ENCODE data around the gene TBC1D17. TPM values are rescaled to one million over a fixed set of nuclear protein-coding genes. Genes with fewer than 3 reads are reported as not detected.

TBC1D17 gene
- total RNA-seq, 2 donors from 2014 or later, result 40.7 to 47.3 TPM

DNA sequence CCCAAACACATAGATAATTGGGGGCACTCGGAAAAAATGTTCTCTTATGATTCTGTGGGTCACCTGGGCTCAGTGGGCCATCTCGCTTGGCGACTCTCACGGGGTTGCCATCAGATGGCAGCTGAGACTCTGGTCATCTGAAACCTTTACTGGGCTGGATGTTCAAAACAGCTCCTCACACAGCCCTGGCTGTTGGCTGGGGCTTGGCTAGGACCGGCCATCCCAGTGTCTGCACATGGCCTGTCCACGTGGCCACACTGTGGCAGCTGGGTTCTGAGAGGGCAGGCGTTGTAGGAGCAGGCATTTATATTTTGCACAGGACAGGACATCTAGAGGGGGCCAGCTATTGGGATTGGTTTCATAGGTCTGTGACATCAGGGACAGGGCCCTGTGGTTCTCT is 43.9 kb upstream of the TBC1D17 start:
- Mint-ChIP-seq H3K27me3 (ENCODE audit: insufficient read depth) (no peaks in the 10 kb centered on the region), H3K9me3 (no peaks in the 10 kb centered on the region), H3K27ac (no peak overlapping the region), H3K4me3 (no peak overlapping the region), H3K36me3 (ENCODE audit: low read depth) (peaks cover 44% of the 10 kb centered on the region), H3K4me1 (no peaks in the 10 kb centered on the region)
- Histone ChIP-seq H3K9me3 (ENCODE audit: control insufficient read depth, low read length) (no peaks in the 10 kb centered on the region), H3K4me3 (ENCODE audit: low read length) (no peak overlapping the region), H3K36me3 (ENCODE audit: control insufficient read depth, insufficient read depth, low read length) (peaks cover 34% of the 10 kb centered on the region), H3K4me1 (ENCODE audit: control insufficient read depth, insufficient read depth, low read length) (no peaks in the 10 kb centered on the region), H3K27ac (ENCODE audit: low read depth, low read length) (no peak overlapping the region), H3K27me3 (ENCODE audit: control insufficient read depth, insufficient read depth, low read length, poor library complexity, severe bottlenecking) (no peaks in the 10 kb centered on the region), H3K9ac (ENCODE audit: extremely low read depth, low read length, poor library complexity, severe bottlenecking) (no peak overlapping the region)
- no peak for DNase-seq
- TF ChIP-seq, protein P1, sequence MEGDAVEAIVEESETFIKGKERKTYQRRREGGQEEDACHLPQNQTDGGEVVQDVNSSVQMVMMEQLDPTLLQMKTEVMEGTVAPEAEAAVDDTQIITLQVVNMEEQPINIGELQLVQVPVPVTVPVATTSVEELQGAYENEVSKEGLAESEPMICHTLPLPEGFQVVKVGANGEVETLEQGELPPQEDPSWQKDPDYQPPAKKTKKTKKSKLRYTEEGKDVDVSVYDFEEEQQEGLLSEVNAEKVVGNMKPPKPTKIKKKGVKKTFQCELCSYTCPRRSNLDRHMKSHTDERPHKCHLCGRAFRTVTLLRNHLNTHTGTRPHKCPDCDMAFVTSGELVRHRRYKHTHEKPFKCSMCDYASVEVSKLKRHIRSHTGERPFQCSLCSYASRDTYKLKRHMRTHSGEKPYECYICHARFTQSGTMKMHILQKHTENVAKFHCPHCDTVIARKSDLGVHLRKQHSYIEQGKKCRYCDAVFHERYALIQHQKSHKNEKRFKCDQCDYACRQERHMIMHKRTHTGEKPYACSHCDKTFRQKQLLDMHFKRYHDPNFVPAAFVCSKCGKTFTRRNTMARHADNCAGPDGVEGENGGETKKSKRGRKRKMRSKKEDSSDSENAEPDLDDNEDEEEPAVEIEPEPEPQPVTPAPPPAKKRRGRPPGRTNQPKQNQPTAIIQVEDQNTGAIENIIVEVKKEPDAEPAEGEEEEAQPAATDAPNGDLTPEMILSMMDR (conservative IDR thresholded peaks at IDR 0.05), result no peak
- WGBS, 2 experiments (ENCODE audit: insufficient coverage in 1 of 2, insufficient read length in 1 of 2), result 95 to 98% methylated on average over 5 to 7 of the region's 7 CpGs

- H3K27me3 ChIP-seq (ENCODE audit: control insufficient read depth, insufficient read depth, low read length, poor library complexity, severe bottlenecking), result no peaks in the 10 kb centered on the region
- H3K36me3 Mint-ChIP-seq (ENCODE audit: low read depth), result peaks cover 63% of the 10 kb centered on the region
- H3K4me3 Mint-ChIP-seq, result no peak overlapping the region
- peaks cover 51% of the 10 kb centered on the region for H3K36me3 ChIP-seq (ENCODE audit: control insufficient read depth, insufficient read depth, low read length)
- WGBS, 2 experiments (ENCODE audit: insufficient coverage in 1 of 2, insufficient read length in 1 of 2), result 95 to 100% methylated on average over 4 to 12 of the region's 12 CpGs
- TF ChIP-seq, protein P1 (conservative IDR thresholded peaks at IDR 0.05), result no peak
- DNase-seq, result no peak
- no peaks in the 10 kb centered on the region for H3K9me3 ChIP-seq (ENCODE audit: control insufficient read depth, low read length)
- no peak overlapping the region for H3K27ac Mint-ChIP-seq
- no peaks in the 10 kb centered on the region for H3K27me3 Mint-ChIP-seq (ENCODE audit: insufficient read depth)
- H3K27ac ChIP-seq (ENCODE audit: low read depth, low read length), result no peak overlapping the region
- H3K4me3 ChIP-seq (ENCODE audit: low read length), result no peak overlapping the region
- H3K9ac ChIP-seq (ENCODE audit: extremely low read depth, low read length, poor library complexity, severe bottlenecking), result no peak overlapping the region
- H3K4me1 ChIP-seq (ENCODE audit: control insufficient read depth, insufficient read depth, low read length), result no peaks in the 10 kb centered on the region
- no peaks in the 10 kb centered on the region for H3K4me1 Mint-ChIP-seq
- H3K9me3 Mint-ChIP-seq, result no peaks in the 10 kb centered on the region
Observed at GRCh38 chr19:49835562-49835961, 41.9 kb upstream of the TBC1D17 start.

GRCh38 chr19:49836176-49837008 is 41.1 kb upstream of the TBC1D17 start:
- H3K9me3 Mint-ChIP-seq, result no peaks in the 10 kb centered on the region
- H3K4me1 ChIP-seq (ENCODE audit: control insufficient read depth, insufficient read depth, low read length), result no peaks in the 10 kb centered on the region
- no peak overlapping the region for H3K27ac ChIP-seq (ENCODE audit: low read depth, low read length)
- H3K27me3 ChIP-seq (ENCODE audit: control insufficient read depth, insufficient read depth, low read length, poor library complexity, severe bottlenecking), result no peaks in the 10 kb centered on the region
- no peaks in the 10 kb centered on the region for H3K27me3 Mint-ChIP-seq (ENCODE audit: insufficient read depth)
- no peak overlapping the region for H3K9ac ChIP-seq (ENCODE audit: extremely low read depth, low read length, poor library complexity, severe bottlenecking)
- peaks cover 43% of the 10 kb centered on the region for H3K36me3 ChIP-seq (ENCODE audit: control insufficient read depth, insufficient read depth, low read length)
- H3K4me3 ChIP-seq (ENCODE audit: low read length), result no peak overlapping the region
- DNase-seq, result no peak
- peaks cover 67% of the 10 kb centered on the region for H3K36me3 Mint-ChIP-seq (ENCODE audit: low read depth)
- no peak overlapping the region for H3K4me3 Mint-ChIP-seq
- TF ChIP-seq, protein P1 (conservative IDR thresholded peaks at IDR 0.05), result no peak
- H3K9me3 ChIP-seq (ENCODE audit: control insufficient read depth, low read length), result no peaks in the 10 kb centered on the region
- H3K4me1 Mint-ChIP-seq, result no peaks in the 10 kb centered on the region
- WGBS, 2 experiments (ENCODE audit: insufficient coverage in 1 of 2, insufficient read length in 1 of 2), result 97 to 99% methylated on average over 7 to 20 of the region's 20 CpGs
- no peak overlapping the region for H3K27ac Mint-ChIP-seq
